Measurements from ENCODE around the gene ERFL.

- TF ChIP-seq CTCF (IDR thresholded peaks at IDR 0.05; ENCODE audit: borderline replicate concordance, extremely low read depth, low read length, poor library complexity, severe bottlenecking) (no peak), EZH2 (IDR thresholded peaks at IDR 0.05; ENCODE audit: borderline replicate concordance, low read depth, low read length, severe bottlenecking) (no peak)
These were observed 47.9 kb downstream of the ERFL start for GRCh38 chr19:41880329-41880708.
